ENCODE results near the gene JPT1. TPM values are rescaled to one million over a fixed set of nuclear protein-coding genes. Genes with fewer than 3 reads are reported as not detected.

The JPT1 gene
- polyA plus RNA-seq, 1 experiment = 89.8 TPM

GRCh38 chr17:75124041-75124818, 30.1 kb downstream of the JPT1 start:
- peak overlapping the region; percentile 11 for H3K27ac ChIP-seq (ENCODE audit: low read depth, low read length)
- no peak overlapping the region for H3K4me3 ChIP-seq (ENCODE audit: low read depth, low read length)
- ChIA-PET POLR2A (interaction anchor here (1.2 kb wide), 1 partner anchor 15 kb away, joined by 4 read pairs; no protein-coding TSS in a partner anchor), CTCF (interaction anchor here (0.7 to 5.2 kb wide), 5 partner anchors 11 to 126 kb away, joined by 3 to 44 read pairs (median 5); no protein-coding TSS in a partner anchor)
- no peak for DNase-seq (ENCODE audit: low read depth, low spot score)
- peaks cover 5% of the 10 kb centered on the region; the same call in 1 of the 2 replicates for H3K9me3 ChIP-seq (ENCODE audit: control insufficient read depth, insufficient read depth, low read length)
- H3K27me3 ChIP-seq (ENCODE audit: control insufficient read depth, insufficient read depth, low read length) = no peaks in the 10 kb centered on the region
- no peak for TF ChIP-seq CTCF (IDR thresholded peaks at IDR 0.05; ENCODE audit: low read depth, low read length)

DNA sequence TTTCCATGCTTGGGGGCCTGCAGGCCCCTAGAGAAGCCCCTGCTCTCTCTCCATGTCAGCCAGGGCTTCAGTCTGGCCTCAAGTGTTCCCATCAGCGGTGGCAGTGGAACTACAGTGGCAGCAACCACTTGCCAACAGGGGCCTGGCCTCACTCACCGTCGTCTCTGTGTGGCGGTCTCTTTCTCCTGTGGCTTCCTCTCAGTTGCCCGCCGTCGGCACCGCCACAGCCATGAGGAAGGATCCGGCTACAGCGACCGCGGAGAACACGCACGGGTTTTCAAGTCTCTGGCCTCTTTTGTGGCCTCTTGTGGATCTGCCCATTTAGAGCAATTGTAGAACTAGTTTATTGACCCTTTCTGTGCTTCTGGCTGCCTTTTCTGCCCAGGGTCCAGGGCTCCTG, 36.0 kb downstream of the JPT1 start:
- no peak overlapping the region for H3K27ac ChIP-seq (ENCODE audit: low read depth, low read length)

GRCh38 chr17:75116737-75117136, 37.6 kb downstream of the JPT1 start:
- no peak for DNase-seq (ENCODE audit: low read depth, low spot score)
- H3K9me3 ChIP-seq (ENCODE audit: control insufficient read depth, insufficient read depth, low read length) = no peaks in the 10 kb centered on the region
- CTCF ChIA-PET = interaction anchor here (1.0 to 7.5 kb wide), 5 partner anchors 11 to 85 kb away, joined by 5 to 154 read pairs (median 67); partner anchors contain the start of genes NT5C and NUP85
- POLR2A ChIA-PET = no interaction called here
- no peak overlapping the region for H3K4me3 ChIP-seq (ENCODE audit: low read depth, low read length)
- H3K27me3 ChIP-seq (ENCODE audit: control insufficient read depth, insufficient read depth, low read length) = no peaks in the 10 kb centered on the region
- TF ChIP-seq CTCF (IDR thresholded peaks at IDR 0.05; ENCODE audit: low read depth, low read length) = no peak
- no peak overlapping the region for H3K27ac ChIP-seq (ENCODE audit: low read depth, low read length)

More for the DNA sequence above, 36.0 kb downstream of the JPT1 start:
- CTCF ChIA-PET = interaction anchor here (0.7 to 5.2 kb wide), 4 partner anchors 13 to 245 kb away, joined by 5 to 67 read pairs (median 8); partner anchors contain the start of gene NT5C
- no peaks in the 10 kb centered on the region for H3K9me3 ChIP-seq (ENCODE audit: control insufficient read depth, insufficient read depth, low read length)
- POLR2A ChIA-PET = no interaction called here
- TF ChIP-seq CTCF (IDR thresholded peaks at IDR 0.05; ENCODE audit: low read depth, low read length) = no peak
- no peak for DNase-seq (ENCODE audit: low read depth, low spot score)
- no peak overlapping the region for H3K4me3 ChIP-seq (ENCODE audit: low read depth, low read length)
- H3K27me3 ChIP-seq (ENCODE audit: control insufficient read depth, insufficient read depth, low read length) = no peaks in the 10 kb centered on the region

- CTCF ChIA-PET = interaction anchor here (0.7 to 7.5 kb wide), 10 partner anchors 10 to 297 kb away, joined by 3 to 154 read pairs (median 17); partner anchors contain the start of genes MIF4GD, NT5C and NUP85
- no peak for TF ChIP-seq CTCF (IDR thresholded peaks at IDR 0.05; ENCODE audit: low read depth, low read length)
- Histone ChIP-seq H3K27ac (ENCODE audit: low read depth, low read length) (no peak overlapping the region), H3K4me3 (ENCODE audit: low read depth, low read length) (no peak overlapping the region), H3K9me3 (ENCODE audit: control insufficient read depth, insufficient read depth, low read length) (no peaks in the 10 kb centered on the region), H3K27me3 (ENCODE audit: control insufficient read depth, insufficient read depth, low read length) (no peaks in the 10 kb centered on the region)
- no peak for DNase-seq (ENCODE audit: low read depth, low spot score)
- POLR2A ChIA-PET = interaction anchor here (2.5 kb wide), 1 partner anchor 39 kb away, joined by 7 read pairs; the partner anchor contains the start of gene JPT1
These were observed 38.8 kb downstream of the JPT1 start for GRCh38 chr17:75115555-75115954.
